Liver (tissue), 9 donors: Measurements from ENCODE around the gene GCNT1. TPM values are rescaled to one million over a fixed set of nuclear protein-coding genes. Genes with fewer than 3 reads are reported as not detected.

ENCODE experiments used
- DNase-seq: peaks from one replicate; pipeline ENCODE4 v3.0.0-alpha.2; 2017; ENCODE audit warnings: low spot score
- H3K27ac ChIP-seq, 2 donors: one replicate each; pipeline ENCODE4 v1.7.0; 2013; ENCODE audit warnings: inconsistent platforms in 2 of 2, low read length in 2 of 2, control low read depth in 1 of 2, low read depth in 1 of 2, mild to moderate bottlenecking in 1 of 2
- H3K27me3 ChIP-seq, 4 donors: one replicate each; pipeline versions ENCODE4 v1.6.1 to v1.7.0; 2013; ENCODE audit warnings: low read length in 3 of 4, inconsistent platforms in 1 of 4, mild to moderate bottlenecking in 1 of 4, moderate library complexity in 1 of 4; ENCODE audit not compliant: control insufficient read depth in 4 of 4, insufficient read depth in 4 of 4
- H3K36me3 ChIP-seq, 4 donors: one replicate each; pipeline versions ENCODE4 v1.6.1 to v1.7.0; 2013; ENCODE audit warnings: low read length in 3 of 4, mild to moderate bottlenecking in 3 of 4, low read depth in 1 of 4, moderate library complexity in 1 of 4; ENCODE audit not compliant: control insufficient read depth in 4 of 4, insufficient read depth in 3 of 4
- H3K4me1 ChIP-seq, 4 donors: one replicate each; pipeline versions ENCODE4 v1.6.1 to v1.7.0; 2013; ENCODE audit warnings: low read length in 3 of 4, mild to moderate bottlenecking in 3 of 4, moderate library complexity in 1 of 4; ENCODE audit not compliant: control insufficient read depth in 4 of 4, insufficient read depth in 4 of 4
- H3K4me3 ChIP-seq, 3 donors: one replicate each; pipeline versions ENCODE4 v1.6.1 to v1.7.0; 2013; ENCODE audit warnings: low read length in 3 of 3, control low read depth in 1 of 3, low read depth in 1 of 3, mild to moderate bottlenecking in 1 of 3
- H3K9ac ChIP-seq, 2 donors: one replicate each; pipeline ENCODE4 v1.7.0; 2013; ENCODE audit warnings: low read length in 2 of 2, mild to moderate bottlenecking in 2 of 2, moderate library complexity in 2 of 2, control low read depth in 1 of 2, low read depth in 1 of 2
- H3K9me3 ChIP-seq, 4 donors: one replicate each; pipeline versions ENCODE4 v1.6.1 to v1.7.0; 2013; ENCODE audit warnings: low read length in 3 of 4; ENCODE audit not compliant: control insufficient read depth in 4 of 4
- EGR1 ChIP-seq, 2 donors: IDR thresholded peaks; 2 replicates each; pipeline ENCODE4 v1.6.1; 2016 to 2018; ENCODE audit warnings: antibody characterized with exemption in 2 of 2, low read depth in 2 of 2
- FOXA2 ChIP-seq: IDR thresholded peaks from 2 replicates; pipeline ENCODE4 v1.6.1; 2016; ENCODE audit warnings: antibody characterized with exemption
- HNF4A ChIP-seq, 2 donors: conservative IDR thresholded peaks; 2 replicates each; pipeline ENCODE4 v1.6.1; 2016; ENCODE audit warnings: antibody characterized with exemption in 2 of 2, mild to moderate bottlenecking in 2 of 2
- NR2F2 ChIP-seq: IDR thresholded peaks from 2 replicates; pipeline ENCODE4 v1.6.1; 2016; ENCODE audit warnings: antibody characterized with exemption
- RAD21 ChIP-seq, 2 donors: IDR thresholded peaks; 2 replicates each; pipeline ENCODE4 v1.6.1; 2016; ENCODE audit warnings: antibody characterized with exemption in 2 of 2, mild to moderate bottlenecking in 2 of 2
- RXRA ChIP-seq, 2 donors: IDR thresholded peaks; 2 replicates each; pipeline ENCODE4 v1.6.1; 2017 to 2018; ENCODE audit warnings: antibody characterized with exemption in 2 of 2, mild to moderate bottlenecking in 1 of 2
- TAF1 ChIP-seq: conservative IDR thresholded peaks from 2 replicates; pipeline ENCODE4 v1.6.1; 2016; ENCODE audit warnings: antibody characterized with exemption, mild to moderate bottlenecking
- YY1 ChIP-seq: IDR thresholded peaks from 2 replicates; pipeline ENCODE4 v1.6.1; 2016; ENCODE audit warnings: antibody characterized with exemption, mild to moderate bottlenecking
- WGBS: extraction: QIAGEN DNeasy Blood & Tissue Kit; methylation state at CpG from one replicate; pipeline ENCODE4 v1.1.7; 2013; 5-methylcytosine and 5-hydroxymethylcytosine counted together
- polyA plus RNA-seq, 2 donors: library from polyadenylated mRNA; stranded (reverse) in 1 of 2; unstranded in 1 of 2; fragments of 200-250 nt in 1 of 2; fragments of >200 nt in 1 of 2; fragmentation: Nextera tagmentation in 1 of 2; extraction: Ambion mirVana in 1 of 2; gene quantifications; one replicate each; pipeline versions ENCODE4 v1.2.1 to v1.2.3, GENCODE V29; 2013 to 2015
- total RNA-seq, 2 donors: library from RNA; depleted of rRNA; stranded (reverse); fragments of >200 nt; gene quantifications; one replicate each; pipeline ENCODE4 v1.2.3, GENCODE V29; 2014
- TF ChIP-seq, protein P1 (sequence below): IDR thresholded peaks from 2 replicates; pipeline ENCODE4 v1.6.1; 2016; ENCODE audit warnings: antibody characterized with exemption
- TF ChIP-seq, protein P2 (sequence below): IDR thresholded peaks from 2 replicates; pipeline ENCODE4 v1.6.1; 2016; ENCODE audit warnings: antibody characterized with exemption
- TF ChIP-seq, protein P3 (sequence below): IDR thresholded peaks from 2 replicates; pipeline ENCODE4 v1.6.1; 2016; ENCODE audit warnings: antibody characterized with exemption, mild to moderate bottlenecking
- TF ChIP-seq, protein P4 (sequence below): fragments of 150-350 bp; IDR thresholded peaks from 2 replicates; pipeline ENCODE4 v1.5.1; 2017; ENCODE audit warnings: improper control_type of control experiment, low read depth, low read length; ENCODE audit not compliant: missing input control
- TF ChIP-seq, protein P5 (sequence below): IDR thresholded peaks from 2 replicates; pipeline ENCODE4 v1.6.1; 2016; ENCODE audit warnings: antibody characterized with exemption
- donor health status: healthy.
- donor health status: healthy.
- donor health status: healthy.
- donor health status: healthy.
- donor health status: healthy.

GCNT1 gene
- total and polyA plus RNA-seq, 4 donors: 0.82 to 4.3 (median 2.6) TPM

DNA sequence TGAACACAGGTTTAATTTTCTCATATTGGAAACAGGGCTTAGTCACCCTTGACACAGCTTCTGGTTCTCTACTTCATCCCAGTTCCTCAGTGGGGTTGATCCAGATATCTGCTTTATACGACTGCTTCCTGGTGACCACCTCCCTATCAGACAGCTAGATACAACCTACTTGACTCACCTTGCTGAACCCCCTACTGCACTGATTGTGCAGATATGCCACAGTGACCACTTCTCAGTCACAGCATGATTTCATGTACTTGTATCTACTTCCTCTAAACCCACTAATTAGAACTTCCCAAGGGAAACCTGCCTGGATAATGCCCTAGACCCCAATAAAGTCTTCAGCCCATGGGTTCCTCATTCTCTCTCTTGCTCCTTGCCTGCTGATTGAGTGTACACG, 46.3 kb upstream of the GCNT1 start:
- Histone ChIP-seq H3K4me1 (peaks cover 0 to 1% (median 0%) of the 10 kb centered on the region in 4 donors), H3K27me3 (no peaks in the 10 kb centered on the region), H3K9me3 (peaks cover 0 to 2% (median 0%) of the 10 kb centered on the region in 4 donors), H3K9ac (no peak overlapping the region), H3K4me3 (no peak overlapping the region), H3K27ac (no peak overlapping the region), H3K36me3 (no peaks in the 10 kb centered on the region)
- no peak for DNase-seq
- 72% methylated on average over 2 of the region's 2 CpGs for WGBS
- TF ChIP-seq RXRA (IDR thresholded peaks at IDR 0.05) (no peak), EGR1 (IDR thresholded peaks at IDR 0.05; ENCODE audit: low read depth in 2 of 2) (no peak)
- TF ChIP-seq, protein P1, sequence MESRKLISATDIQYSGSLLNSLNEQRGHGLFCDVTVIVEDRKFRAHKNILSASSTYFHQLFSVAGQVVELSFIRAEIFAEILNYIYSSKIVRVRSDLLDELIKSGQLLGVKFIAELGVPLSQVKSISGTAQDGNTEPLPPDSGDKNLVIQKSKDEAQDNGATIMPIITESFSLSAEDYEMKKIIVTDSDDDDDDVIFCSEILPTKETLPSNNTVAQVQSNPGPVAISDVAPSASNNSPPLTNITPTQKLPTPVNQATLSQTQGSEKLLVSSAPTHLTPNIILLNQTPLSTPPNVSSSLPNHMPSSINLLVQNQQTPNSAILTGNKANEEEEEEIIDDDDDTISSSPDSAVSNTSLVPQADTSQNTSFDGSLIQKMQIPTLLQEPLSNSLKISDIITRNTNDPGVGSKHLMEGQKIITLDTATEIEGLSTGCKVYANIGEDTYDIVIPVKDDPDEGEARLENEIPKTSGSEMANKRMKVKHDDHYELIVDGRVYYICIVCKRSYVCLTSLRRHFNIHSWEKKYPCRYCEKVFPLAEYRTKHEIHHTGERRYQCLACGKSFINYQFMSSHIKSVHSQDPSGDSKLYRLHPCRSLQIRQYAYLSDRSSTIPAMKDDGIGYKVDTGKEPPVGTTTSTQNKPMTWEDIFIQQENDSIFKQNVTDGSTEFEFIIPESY: no peak
- TF ChIP-seq, protein P2, sequence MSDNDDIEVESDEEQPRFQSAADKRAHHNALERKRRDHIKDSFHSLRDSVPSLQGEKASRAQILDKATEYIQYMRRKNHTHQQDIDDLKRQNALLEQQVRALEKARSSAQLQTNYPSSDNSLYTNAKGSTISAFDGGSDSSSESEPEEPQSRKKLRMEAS: no peak

DNA sequence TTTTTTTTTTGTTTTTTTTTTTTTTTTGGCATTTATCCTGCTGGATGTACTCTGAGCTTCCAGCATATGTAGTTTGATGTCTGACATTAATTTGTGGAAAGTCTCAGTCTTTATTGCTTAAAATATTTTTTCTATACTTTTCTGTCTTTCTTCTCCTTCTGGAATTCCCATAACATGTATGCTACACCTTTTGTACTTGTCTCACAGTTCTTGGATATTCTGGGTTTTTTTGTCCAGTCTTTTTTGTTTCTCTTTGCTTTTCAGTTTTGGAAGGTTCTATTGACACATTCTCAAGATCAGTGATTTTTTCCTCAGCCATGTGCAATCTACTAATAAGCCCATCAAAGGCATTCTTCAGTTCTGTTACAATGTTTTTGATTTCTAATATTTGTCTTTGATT, 45.3 kb upstream of the GCNT1 start:
- TF ChIP-seq YY1 (no peak), NR2F2 (no peak), RAD21 (IDR thresholded peaks at IDR 0.05) (no peak), RXRA (IDR thresholded peaks at IDR 0.05) (no peak), TAF1 (no peak), FOXA2 (no peak), HNF4A (conservative IDR thresholded peaks at IDR 0.05) (no peak)
- TF ChIP-seq, protein P3, sequence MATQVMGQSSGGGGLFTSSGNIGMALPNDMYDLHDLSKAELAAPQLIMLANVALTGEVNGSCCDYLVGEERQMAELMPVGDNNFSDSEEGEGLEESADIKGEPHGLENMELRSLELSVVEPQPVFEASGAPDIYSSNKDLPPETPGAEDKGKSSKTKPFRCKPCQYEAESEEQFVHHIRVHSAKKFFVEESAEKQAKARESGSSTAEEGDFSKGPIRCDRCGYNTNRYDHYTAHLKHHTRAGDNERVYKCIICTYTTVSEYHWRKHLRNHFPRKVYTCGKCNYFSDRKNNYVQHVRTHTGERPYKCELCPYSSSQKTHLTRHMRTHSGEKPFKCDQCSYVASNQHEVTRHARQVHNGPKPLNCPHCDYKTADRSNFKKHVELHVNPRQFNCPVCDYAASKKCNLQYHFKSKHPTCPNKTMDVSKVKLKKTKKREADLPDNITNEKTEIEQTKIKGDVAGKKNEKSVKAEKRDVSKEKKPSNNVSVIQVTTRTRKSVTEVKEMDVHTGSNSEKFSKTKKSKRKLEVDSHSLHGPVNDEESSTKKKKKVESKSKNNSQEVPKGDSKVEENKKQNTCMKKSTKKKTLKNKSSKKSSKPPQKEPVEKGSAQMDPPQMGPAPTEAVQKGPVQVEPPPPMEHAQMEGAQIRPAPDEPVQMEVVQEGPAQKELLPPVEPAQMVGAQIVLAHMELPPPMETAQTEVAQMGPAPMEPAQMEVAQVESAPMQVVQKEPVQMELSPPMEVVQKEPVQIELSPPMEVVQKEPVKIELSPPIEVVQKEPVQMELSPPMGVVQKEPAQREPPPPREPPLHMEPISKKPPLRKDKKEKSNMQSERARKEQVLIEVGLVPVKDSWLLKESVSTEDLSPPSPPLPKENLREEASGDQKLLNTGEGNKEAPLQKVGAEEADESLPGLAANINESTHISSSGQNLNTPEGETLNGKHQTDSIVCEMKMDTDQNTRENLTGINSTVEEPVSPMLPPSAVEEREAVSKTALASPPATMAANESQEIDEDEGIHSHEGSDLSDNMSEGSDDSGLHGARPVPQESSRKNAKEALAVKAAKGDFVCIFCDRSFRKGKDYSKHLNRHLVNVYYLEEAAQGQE: no peak
- TF ChIP-seq, protein P4, sequence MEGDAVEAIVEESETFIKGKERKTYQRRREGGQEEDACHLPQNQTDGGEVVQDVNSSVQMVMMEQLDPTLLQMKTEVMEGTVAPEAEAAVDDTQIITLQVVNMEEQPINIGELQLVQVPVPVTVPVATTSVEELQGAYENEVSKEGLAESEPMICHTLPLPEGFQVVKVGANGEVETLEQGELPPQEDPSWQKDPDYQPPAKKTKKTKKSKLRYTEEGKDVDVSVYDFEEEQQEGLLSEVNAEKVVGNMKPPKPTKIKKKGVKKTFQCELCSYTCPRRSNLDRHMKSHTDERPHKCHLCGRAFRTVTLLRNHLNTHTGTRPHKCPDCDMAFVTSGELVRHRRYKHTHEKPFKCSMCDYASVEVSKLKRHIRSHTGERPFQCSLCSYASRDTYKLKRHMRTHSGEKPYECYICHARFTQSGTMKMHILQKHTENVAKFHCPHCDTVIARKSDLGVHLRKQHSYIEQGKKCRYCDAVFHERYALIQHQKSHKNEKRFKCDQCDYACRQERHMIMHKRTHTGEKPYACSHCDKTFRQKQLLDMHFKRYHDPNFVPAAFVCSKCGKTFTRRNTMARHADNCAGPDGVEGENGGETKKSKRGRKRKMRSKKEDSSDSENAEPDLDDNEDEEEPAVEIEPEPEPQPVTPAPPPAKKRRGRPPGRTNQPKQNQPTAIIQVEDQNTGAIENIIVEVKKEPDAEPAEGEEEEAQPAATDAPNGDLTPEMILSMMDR: no peak
- TF ChIP-seq, protein P2: no peak
- TF ChIP-seq, protein P5, sequence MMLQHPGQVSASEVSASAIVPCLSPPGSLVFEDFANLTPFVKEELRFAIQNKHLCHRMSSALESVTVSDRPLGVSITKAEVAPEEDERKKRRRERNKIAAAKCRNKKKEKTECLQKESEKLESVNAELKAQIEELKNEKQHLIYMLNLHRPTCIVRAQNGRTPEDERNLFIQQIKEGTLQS: no peak
- Histone ChIP-seq H3K4me3 (no peak overlapping the region), H3K27me3 (no peaks in the 10 kb centered on the region), H3K4me1 (peaks cover 0 to 1% (median 0%) of the 10 kb centered on the region in 4 donors), H3K9me3 (peaks cover 0 to 2% (median 0%) of the 10 kb centered on the region in 4 donors), H3K27ac (no peak overlapping the region), H3K36me3 (no peaks in the 10 kb centered on the region), H3K9ac (no peak overlapping the region)
- DNase-seq: no peak
